Right lobe of liver (tissue), 6 donors: Measurements from ENCODE around the gene GABRR2. TPM values are rescaled to one million over a fixed set of nuclear protein-coding genes. Genes with fewer than 3 reads are reported as not detected.

Source experiments
- ATAC-seq, 4 donors: fragments of 200-7000 bp; cut with Tn5 transposase; one replicate each; pipeline ENCODE4 v1.9.1; 2020; ENCODE audit warnings: mild to moderate bottlenecking in 4 of 4, moderate library complexity in 4 of 4
- DNase-seq, 3 donors: peaks; one replicate each; pipeline ENCODE4 v3.0.0-alpha.2; 2020
- H3K27ac ChIP-seq, 3 donors: fragments of 200-600 bp; one replicate each; pipeline ENCODE4 v1.8.0; 2022
- H3K27me3 ChIP-seq, 2 donors: fragments of 200-600 bp; one replicate each; pipeline ENCODE4 v1.8.0; 2022
- H3K36me3 ChIP-seq, 4 donors: fragments of 200-600 bp; sonication (generic) in 1 of 4; one replicate each; pipeline versions ENCODE4 v1.5.1 to v1.8.0; 2017 to 2022; ENCODE audit warnings: control low read depth in 1 of 4
- H3K4me1 ChIP-seq, 4 donors: fragments of 200-600 bp; sonication (generic) in 1 of 4; one replicate each; pipeline versions ENCODE4 v1.5.1 to v1.8.0; 2017 to 2022; ENCODE audit warnings: control low read depth in 1 of 4
- H3K4me3 ChIP-seq, 3 donors: fragments of 200-600 bp; one replicate each; pipeline ENCODE4 v1.8.0; 2022
- H3K9me3 ChIP-seq, 4 donors: fragments of 200-600 bp; sonication (generic) in 1 of 4; one replicate each; pipeline versions ENCODE4 v1.5.1 to v1.8.0; 2017 to 2022; ENCODE audit warnings: control low read depth in 1 of 4
- POLR2A ChIP-seq: fragments of 450-650 bp; IDR thresholded peaks from one replicate; pipeline ENCODE4 v1.6.1; 2017; ENCODE audit warnings: antibody characterized with exemption, mild to moderate bottlenecking
- WGBS: methylation state at CpG from one replicate; pipeline ENCODE4 v1.1.6; 2018; ENCODE audit warnings: low coverage, low lambda C conversion rate; ENCODE audit not compliant: insufficient coverage; ENCODE audit errors: missing lambda C conversion rate; 5-methylcytosine and 5-hydroxymethylcytosine counted together
- intact Hi-C, 2 donors: fragments of 100-400 bp; cut with DNase I; formaldehyde crosslinking; loops; one replicate each; pipeline versions ENCODE4 v1.11.2 to v1.14.1; 2022
- total RNA-seq, 6 experiments: library from RNA; depleted of rRNA in 2 of 6; stranded (reverse); fragments of >200 nt in 2 of 6; fragmentation: NEBNext Ultra II Directional in 3 of 6; extraction: Animal tissue kit (Norgen Biotek cat#: 25700) in 3 of 6; gene quantifications; one replicate each; pipeline versions ENCODE4 v1.1.0 to v1.2.4, GENCODE V29; 2016 to 2023
- TF ChIP-seq, protein P1 (sequence below), 4 donors: fragments of 200-600 bp in 3 of 4; fragments of 450-650 bp in 1 of 4; IDR thresholded peaks; one replicate each; pipeline versions ENCODE4 v1.5.1 to v1.8.0; 2016 to 2022; ENCODE audit warnings: antibody characterized with exemption in 4 of 4, mild to moderate bottlenecking in 2 of 4
- donor health status: DM: no; HTN: yes; CAD: no.
- donor health status: DM: no; HTN: no; CAD: no.
- donor health status: DM: no; HTN: no; CAD: no.
- donor health status: DM: no; HTN: yes; CAD: no.
- donor health status: DM: no; HTN: yes; CAD: no.

GABRR2 gene
- total RNA-seq, 6 experiments from 2014 or later, result 0.20 to 1.2 (median 0.56) TPM

DNA sequence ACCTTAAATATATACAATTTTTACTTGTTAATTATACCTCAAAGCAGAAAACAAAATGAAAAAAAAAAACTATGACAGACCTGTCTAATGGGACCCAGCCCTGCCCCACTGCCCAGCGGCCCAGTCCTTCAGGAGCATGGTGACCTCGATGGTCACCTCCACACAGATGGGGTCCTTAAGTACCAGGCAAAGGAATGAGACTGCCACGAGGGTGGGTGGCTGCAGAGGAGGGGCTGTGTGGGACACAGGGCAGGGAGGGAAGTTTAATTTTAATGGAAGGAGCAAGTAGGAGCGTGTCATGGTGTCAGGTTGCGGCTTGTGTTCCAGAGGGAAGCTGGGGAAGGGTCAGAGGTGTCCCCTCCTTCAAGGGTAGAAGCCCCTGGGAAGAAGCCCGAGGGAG is 28.6 kb downstream of the GABRR2 start:
- TF ChIP-seq, protein P1, sequence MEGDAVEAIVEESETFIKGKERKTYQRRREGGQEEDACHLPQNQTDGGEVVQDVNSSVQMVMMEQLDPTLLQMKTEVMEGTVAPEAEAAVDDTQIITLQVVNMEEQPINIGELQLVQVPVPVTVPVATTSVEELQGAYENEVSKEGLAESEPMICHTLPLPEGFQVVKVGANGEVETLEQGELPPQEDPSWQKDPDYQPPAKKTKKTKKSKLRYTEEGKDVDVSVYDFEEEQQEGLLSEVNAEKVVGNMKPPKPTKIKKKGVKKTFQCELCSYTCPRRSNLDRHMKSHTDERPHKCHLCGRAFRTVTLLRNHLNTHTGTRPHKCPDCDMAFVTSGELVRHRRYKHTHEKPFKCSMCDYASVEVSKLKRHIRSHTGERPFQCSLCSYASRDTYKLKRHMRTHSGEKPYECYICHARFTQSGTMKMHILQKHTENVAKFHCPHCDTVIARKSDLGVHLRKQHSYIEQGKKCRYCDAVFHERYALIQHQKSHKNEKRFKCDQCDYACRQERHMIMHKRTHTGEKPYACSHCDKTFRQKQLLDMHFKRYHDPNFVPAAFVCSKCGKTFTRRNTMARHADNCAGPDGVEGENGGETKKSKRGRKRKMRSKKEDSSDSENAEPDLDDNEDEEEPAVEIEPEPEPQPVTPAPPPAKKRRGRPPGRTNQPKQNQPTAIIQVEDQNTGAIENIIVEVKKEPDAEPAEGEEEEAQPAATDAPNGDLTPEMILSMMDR (IDR thresholded peaks at IDR 0.05), result no peak
- TF ChIP-seq POLR2A, result no peak
- DNase-seq, result no peak
- Histone ChIP-seq H3K4me3 (no peak overlapping the region), H3K4me1 (no peaks in the 10 kb centered on the region), H3K9me3 (no peaks in the 10 kb centered on the region), H3K36me3 (no peaks in the 10 kb centered on the region), H3K27ac (no peak overlapping the region), H3K27me3 (no peaks in the 10 kb centered on the region)
- 59% methylated on average over 5 of the region's 6 CpGs for WGBS
- no peak for ATAC-seq
- intact Hi-C loops, result no loop called here

DNA sequence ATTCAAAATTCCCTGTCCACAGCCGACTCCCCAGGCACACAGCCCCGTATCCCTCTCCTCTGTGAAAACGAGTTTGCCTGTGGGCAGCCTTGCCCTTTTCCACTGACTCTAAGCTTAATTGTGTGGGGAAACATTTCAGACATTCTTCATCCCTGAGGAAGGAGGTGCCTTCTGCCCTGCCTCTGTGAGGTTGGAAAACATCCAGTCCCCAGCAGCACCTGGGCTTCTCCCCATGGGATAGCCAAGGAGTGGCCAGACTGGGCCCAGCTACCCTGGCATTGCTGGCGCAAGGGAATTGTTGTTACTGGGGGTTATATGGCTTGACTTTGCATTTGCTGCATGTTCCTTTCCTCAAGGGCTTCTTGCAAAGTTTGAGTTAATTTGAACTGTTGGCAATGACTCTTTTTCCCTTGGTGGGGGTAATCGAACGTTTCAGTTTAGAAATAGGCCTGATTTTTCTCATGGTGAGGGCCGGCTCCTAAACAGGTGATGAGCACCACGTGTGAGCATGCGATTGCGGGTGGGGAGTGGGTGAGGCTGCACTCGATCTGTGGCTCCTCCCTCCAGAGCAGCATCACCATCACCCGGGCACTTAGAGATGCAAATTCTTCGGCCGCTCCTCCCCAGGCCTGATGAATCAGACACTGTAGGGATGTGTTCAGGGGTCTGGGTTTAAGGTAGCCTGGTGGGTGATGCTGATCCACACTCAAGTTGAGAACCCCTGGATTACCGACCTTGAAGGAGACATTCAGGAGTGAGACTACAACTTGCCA is 29.9 kb downstream of the GABRR2 start:
- Histone ChIP-seq H3K36me3 (no peaks in the 10 kb centered on the region), H3K4me1 (no peaks in the 10 kb centered on the region), H3K27me3 (no peaks in the 10 kb centered on the region), H3K27ac (no peak overlapping the region), H3K4me3 (no peak overlapping the region), H3K9me3 (no peaks in the 10 kb centered on the region)
- TF ChIP-seq, protein P1 (IDR thresholded peaks at IDR 0.05), result no peak
- no peak for TF ChIP-seq POLR2A
- DNase-seq (no peak), ATAC-seq (no peak)
- intact Hi-C loops, result no loop called here
- 72% methylated on average over 7 of the region's 15 CpGs for WGBS

DNA sequence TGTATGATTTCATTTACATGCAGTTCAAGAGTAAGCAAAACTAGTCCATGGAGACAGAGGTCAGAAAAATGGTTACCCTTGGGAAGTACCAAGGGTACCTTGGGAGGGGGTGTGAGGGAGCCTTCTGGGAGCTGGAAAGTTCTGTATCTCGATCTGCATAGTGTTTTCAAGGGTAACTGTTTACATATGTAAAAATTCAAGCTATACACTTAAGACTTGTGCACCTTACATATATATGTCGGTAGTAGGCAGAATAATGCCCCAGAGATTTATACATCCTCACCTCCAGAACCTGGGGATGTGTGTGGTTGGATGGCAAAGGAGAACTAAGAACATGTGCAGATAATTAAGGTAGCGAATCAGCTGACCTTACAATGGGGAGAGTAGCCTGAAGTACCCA is 31.0 kb downstream of the GABRR2 start:
- Histone ChIP-seq H3K4me3 (no peak overlapping the region), H3K4me1 (no peaks in the 10 kb centered on the region), H3K9me3 (no peaks in the 10 kb centered on the region), H3K27ac (no peak overlapping the region), H3K27me3 (no peaks in the 10 kb centered on the region), H3K36me3 (no peaks in the 10 kb centered on the region)
- intact Hi-C loops, result no loop called here
- TF ChIP-seq, protein P1 (IDR thresholded peaks at IDR 0.05), result no peak
- no peak for TF ChIP-seq POLR2A
- 66% methylated on average over 3 of the region's 3 CpGs for WGBS
- no peak for ATAC-seq
- DNase-seq, result no peak

DNA sequence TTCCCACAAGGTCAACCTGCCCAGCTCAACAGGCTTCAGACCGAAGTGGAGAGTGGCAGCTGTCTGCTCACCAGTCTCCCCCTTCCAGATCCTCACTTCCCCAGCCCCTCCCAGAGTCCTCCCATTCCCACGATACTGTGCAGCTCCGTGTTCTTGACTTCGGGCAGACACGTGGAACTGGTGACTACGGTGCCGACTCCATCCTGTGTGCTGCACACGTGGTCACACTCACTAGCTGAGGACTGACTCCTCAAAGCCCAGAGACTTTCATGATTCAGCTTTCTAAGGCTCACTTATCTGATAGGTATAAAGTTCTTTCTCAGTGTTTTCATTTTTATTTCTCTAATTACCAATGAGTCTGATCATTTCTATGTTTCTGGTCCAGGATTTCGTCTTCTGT is 32.4 kb downstream of the GABRR2 start:
- ATAC-seq, result no peak
- WGBS, result 60% methylated on average over 2 of the region's 9 CpGs
- Histone ChIP-seq H3K36me3 (no peaks in the 10 kb centered on the region), H3K27ac (no peak overlapping the region), H3K4me3 (no peak overlapping the region), H3K9me3 (no peaks in the 10 kb centered on the region), H3K4me1 (no peaks in the 10 kb centered on the region), H3K27me3 (no peaks in the 10 kb centered on the region)
- no peak for DNase-seq
- intact Hi-C loops, result no loop called here
- no peak for TF ChIP-seq POLR2A
- TF ChIP-seq, protein P1 (IDR thresholded peaks at IDR 0.05), result no peak
